WTC11 (cell line): Measurements from ENCODE around the gene IQSEC1. TPM values are rescaled to one million over a fixed set of nuclear protein-coding genes. Genes with fewer than 3 reads are reported as not detected.

ENCODE experiments used
- ATAC-seq: fragments of 200-7000 bp; cut with Tn5 transposase; 2 replicates; pipeline ENCODE4 v1.10.0; 2021; ENCODE audit warnings: mild to moderate bottlenecking, moderate library complexity
- CTCF ChIA-PET: fragments of 300-600 bp; sonication (Branson Sonifier 250); formaldehyde crosslinking; loops from one replicate; lab custom pipeline; 2021; ENCODE audit warnings: antibody characterized with exemption; lab: Charles Lee
- POLR2A ChIA-PET: fragments of 350-600 bp; sonication (Branson Sonifier 250); formaldehyde crosslinking; loops from one replicate; lab custom pipeline; 2021; ENCODE audit warnings: antibody characterized with exemption; lab: Charles Lee
- DNase-seq: peaks from one replicate; pipeline ENCODE4 v3.0.0; 2021; ENCODE audit warnings: low spot score
- H3K27ac Mint-ChIP-seq: 2 replicates; pipeline ENCODE4 v1.8.0; 2021; ENCODE audit warnings: mixed read lengths
- H3K27me3 Mint-ChIP-seq: 2 replicates; pipeline ENCODE4 v1.8.0; 2021; ENCODE audit warnings: low read depth, mild to moderate bottlenecking, moderate library complexity, mixed read lengths
- H3K36me3 Mint-ChIP-seq: 2 replicates; pipeline ENCODE4 v1.8.0; 2021; ENCODE audit warnings: mixed read lengths
- H3K4me1 Mint-ChIP-seq: 2 replicates; pipeline ENCODE4 v1.8.0; 2022; ENCODE audit warnings: mixed read lengths
- H3K4me3 Mint-ChIP-seq: 2 replicates; pipeline ENCODE4 v1.8.0; 2021; ENCODE audit warnings: mild to moderate bottlenecking, moderate library complexity, mixed read lengths
- H3K9me3 Mint-ChIP-seq: 2 replicates; pipeline ENCODE4 v1.8.0; 2021; ENCODE audit warnings: mixed read lengths
- ESRRA ChIP-seq: sonication (generic); formaldehyde crosslinking; IDR thresholded peaks from 2 replicates; pipeline ENCODE4 v1.8.1; 2022; ENCODE audit warnings: mild to moderate bottlenecking, missing genetic modification reagents, borderline replicate concordance
- KAT7 ChIP-seq: sonication (generic); formaldehyde crosslinking; IDR thresholded peaks from 2 replicates; pipeline ENCODE4 v1.8.1; 2023; ENCODE audit warnings: missing genetic modification reagents, mild to moderate bottlenecking, borderline replicate concordance
- MYBL2 ChIP-seq: sonication (generic); formaldehyde crosslinking; IDR thresholded peaks from 2 replicates; pipeline ENCODE4 v1.8.1; 2023; ENCODE audit warnings: mild to moderate bottlenecking, moderate library complexity, missing genetic modification reagents
- NFATC4 ChIP-seq: fragments of 250-450 bp; sonication (Bioruptor Pico); IDR thresholded peaks from 2 replicates; pipeline ENCODE4 v1.9.0; 2021; ENCODE audit warnings: mild to moderate bottlenecking
- NFYB ChIP-seq: sonication (generic); formaldehyde crosslinking; conservative IDR thresholded peaks from 2 replicates; pipeline ENCODE4 v1.8.0; 2022; ENCODE audit warnings: low read depth, missing genetic modification reagents
- NR1H2 ChIP-seq: sonication (generic); formaldehyde crosslinking; IDR thresholded peaks from 2 replicates; pipeline ENCODE4 v1.9.0; 2021; ENCODE audit warnings: mild to moderate bottlenecking, moderate library complexity, missing genetic modification reagents
- NR2C2 ChIP-seq: sonication (generic); formaldehyde crosslinking; IDR thresholded peaks from 2 replicates; pipeline ENCODE4 v1.8.0; 2022; ENCODE audit warnings: mild to moderate bottlenecking, missing genetic modification reagents
- RELA ChIP-seq: sonication (generic); formaldehyde crosslinking; IDR thresholded peaks from 2 replicates; pipeline ENCODE4 v1.8.1; 2022; ENCODE audit warnings: missing genetic modification reagents, mild to moderate bottlenecking, borderline replicate concordance
- SP1 ChIP-seq: sonication (generic); formaldehyde crosslinking; conservative IDR thresholded peaks from 2 replicates; pipeline ENCODE4 v1.8.1; 2022; ENCODE audit warnings: missing genetic modification reagents
- TP53 ChIP-seq: sonication (generic); formaldehyde crosslinking; IDR thresholded peaks from 2 replicates; pipeline ENCODE4 v1.8.1; 2023; ENCODE audit warnings: mild to moderate bottlenecking, missing genetic modification reagents
- ZNF138 ChIP-seq: sonication (generic); formaldehyde crosslinking; conservative IDR thresholded peaks from 2 replicates; pipeline ENCODE4 v1.8.1; 2022; ENCODE audit warnings: mild to moderate bottlenecking, moderate library complexity, missing genetic modification reagents
- ZNF232 ChIP-seq: sonication (generic); formaldehyde crosslinking; IDR thresholded peaks from 2 replicates; pipeline ENCODE4 v1.8.0; 2022; ENCODE audit warnings: mild to moderate bottlenecking, missing genetic modification reagents
- ZNF396 ChIP-seq: fragments of 250-450 bp; sonication (Bioruptor Pico); IDR thresholded peaks from 2 replicates; pipeline ENCODE4 v1.8.0; 2021; ENCODE audit warnings: mild to moderate bottlenecking, moderate library complexity, borderline replicate concordance
- total RNA-seq: library from RNA; stranded (reverse); gene quantifications from 3 replicates; pipeline ENCODE4 v1.2.3, GENCODE V29; 2021
- TF ChIP-seq, protein P1 (sequence below): fragments of 250-450 bp; sonication (Bioruptor Pico); IDR thresholded peaks from 2 replicates; pipeline ENCODE4 v2.1.2; 2022; ENCODE audit warnings: mild to moderate bottlenecking, moderate library complexity
- TF ChIP-seq, protein P2 (sequence below): sonication (generic); formaldehyde crosslinking; IDR thresholded peaks from 2 replicates; pipeline ENCODE4 v1.8.0; 2023; ENCODE audit warnings: missing genetic modification reagents, mild to moderate bottlenecking, borderline replicate concordance
- TF ChIP-seq, protein P3 (sequence below): fragments of 250-450 bp; sonication (Bioruptor Pico); conservative IDR thresholded peaks from 2 replicates; pipeline ENCODE4 v1.9.0; 2021; ENCODE audit warnings: mild to moderate bottlenecking
- TF ChIP-seq, protein P4 (sequence below): sonication (generic); formaldehyde crosslinking; IDR thresholded peaks from 2 replicates; pipeline ENCODE4 v1.8.0; 2022; ENCODE audit warnings: missing genetic modification reagents
- TF ChIP-seq, protein P5 (sequence below): sonication (generic); formaldehyde crosslinking; IDR thresholded peaks from 2 replicates; pipeline ENCODE4 v1.8.1; 2023; ENCODE audit warnings: mild to moderate bottlenecking, missing genetic modification reagents, moderate library complexity
- TF ChIP-seq, protein P6 (sequence below): sonication (generic); formaldehyde crosslinking; IDR thresholded peaks from 2 replicates; pipeline ENCODE4 v1.8.1; 2023; ENCODE audit warnings: mild to moderate bottlenecking, missing genetic modification reagents

Gene IQSEC1
- total RNA-seq, 1 experiment from 2014 or later = 35.0 TPM

DNA sequence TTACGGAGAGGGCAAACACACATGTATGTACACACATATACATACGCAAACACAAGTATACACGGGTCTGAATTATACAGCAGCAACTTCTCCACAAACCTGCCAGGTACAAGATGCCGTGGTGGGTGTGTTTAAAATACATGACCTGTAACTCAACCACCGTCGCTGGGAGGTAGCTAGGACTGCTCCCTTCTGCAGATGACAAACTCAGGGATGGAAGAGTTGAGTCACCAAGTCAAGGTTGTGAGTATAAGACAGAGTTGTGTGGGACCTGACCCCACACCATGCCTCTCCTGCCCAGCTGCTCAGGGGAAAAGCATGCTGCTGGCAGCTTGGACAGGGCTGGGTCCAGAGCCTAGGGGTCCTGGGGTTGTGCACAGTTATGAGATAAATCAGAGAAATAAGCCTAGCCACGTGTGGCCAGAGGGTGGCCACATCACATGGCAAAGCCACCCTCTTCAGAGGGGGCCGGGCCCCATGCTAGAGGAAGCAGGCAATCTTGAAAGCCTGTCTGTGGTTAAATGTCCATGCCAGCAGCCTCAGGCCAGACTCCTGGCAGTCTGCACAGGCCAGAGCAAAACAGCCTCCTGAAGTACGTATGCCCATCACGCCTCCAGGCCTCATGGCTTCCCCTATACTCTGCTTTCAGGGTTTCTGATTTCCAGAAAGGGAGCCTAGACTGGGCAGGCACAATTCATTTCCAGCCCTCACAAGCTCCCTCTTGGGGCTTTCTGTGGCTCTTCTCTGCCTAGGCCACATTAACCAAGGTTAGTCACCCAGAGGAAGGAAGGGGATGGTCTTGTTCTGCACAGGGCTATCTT is 124.1 kb downstream of the IQSEC1 start:
- ATAC-seq (peak; percentile 15; the same call in 1 of the 2 replicates), DNase-seq (no peak)
- H3K27me3 Mint-ChIP-seq = no peaks in the 10 kb centered on the region
- TF ChIP-seq, protein P1, sequence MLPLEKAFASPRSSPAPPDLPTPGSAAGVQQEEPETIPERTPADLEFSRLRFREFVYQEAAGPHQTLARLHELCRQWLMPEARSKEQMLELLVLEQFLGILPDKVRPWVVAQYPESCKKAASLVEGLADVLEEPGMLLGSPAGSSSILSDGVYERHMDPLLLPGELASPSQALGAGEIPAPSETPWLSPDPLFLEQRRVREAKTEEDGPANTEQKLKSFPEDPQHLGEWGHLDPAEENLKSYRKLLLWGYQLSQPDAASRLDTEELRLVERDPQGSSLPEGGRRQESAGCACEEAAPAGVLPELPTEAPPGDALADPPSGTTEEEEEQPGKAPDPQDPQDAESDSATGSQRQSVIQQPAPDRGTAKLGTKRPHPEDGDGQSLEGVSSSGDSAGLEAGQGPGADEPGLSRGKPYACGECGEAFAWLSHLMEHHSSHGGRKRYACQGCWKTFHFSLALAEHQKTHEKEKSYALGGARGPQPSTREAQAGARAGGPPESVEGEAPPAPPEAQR (CRISPR knock-in tag) = no peak
- TF ChIP-seq ZNF232 (no peak), ZNF396 (CRISPR knock-in tag) (no peak), MYBL2 (CRISPR knock-in tag) (no peak), NFYB (CRISPR knock-in tag) (no peak), KAT7 (CRISPR knock-in tag) (no peak), TP53 (CRISPR knock-in tag) (no peak), NFATC4 (CRISPR knock-in tag) (no peak), SP1 (CRISPR knock-in tag) (no peak), NR1H2 (CRISPR knock-in tag) (no peak), ZNF138 (CRISPR knock-in tag) (no peak), NR2C2 (CRISPR knock-in tag) (no peak), RELA (CRISPR knock-in tag) (no peak), ESRRA (CRISPR knock-in tag) (no peak)
- TF ChIP-seq, protein P2, sequence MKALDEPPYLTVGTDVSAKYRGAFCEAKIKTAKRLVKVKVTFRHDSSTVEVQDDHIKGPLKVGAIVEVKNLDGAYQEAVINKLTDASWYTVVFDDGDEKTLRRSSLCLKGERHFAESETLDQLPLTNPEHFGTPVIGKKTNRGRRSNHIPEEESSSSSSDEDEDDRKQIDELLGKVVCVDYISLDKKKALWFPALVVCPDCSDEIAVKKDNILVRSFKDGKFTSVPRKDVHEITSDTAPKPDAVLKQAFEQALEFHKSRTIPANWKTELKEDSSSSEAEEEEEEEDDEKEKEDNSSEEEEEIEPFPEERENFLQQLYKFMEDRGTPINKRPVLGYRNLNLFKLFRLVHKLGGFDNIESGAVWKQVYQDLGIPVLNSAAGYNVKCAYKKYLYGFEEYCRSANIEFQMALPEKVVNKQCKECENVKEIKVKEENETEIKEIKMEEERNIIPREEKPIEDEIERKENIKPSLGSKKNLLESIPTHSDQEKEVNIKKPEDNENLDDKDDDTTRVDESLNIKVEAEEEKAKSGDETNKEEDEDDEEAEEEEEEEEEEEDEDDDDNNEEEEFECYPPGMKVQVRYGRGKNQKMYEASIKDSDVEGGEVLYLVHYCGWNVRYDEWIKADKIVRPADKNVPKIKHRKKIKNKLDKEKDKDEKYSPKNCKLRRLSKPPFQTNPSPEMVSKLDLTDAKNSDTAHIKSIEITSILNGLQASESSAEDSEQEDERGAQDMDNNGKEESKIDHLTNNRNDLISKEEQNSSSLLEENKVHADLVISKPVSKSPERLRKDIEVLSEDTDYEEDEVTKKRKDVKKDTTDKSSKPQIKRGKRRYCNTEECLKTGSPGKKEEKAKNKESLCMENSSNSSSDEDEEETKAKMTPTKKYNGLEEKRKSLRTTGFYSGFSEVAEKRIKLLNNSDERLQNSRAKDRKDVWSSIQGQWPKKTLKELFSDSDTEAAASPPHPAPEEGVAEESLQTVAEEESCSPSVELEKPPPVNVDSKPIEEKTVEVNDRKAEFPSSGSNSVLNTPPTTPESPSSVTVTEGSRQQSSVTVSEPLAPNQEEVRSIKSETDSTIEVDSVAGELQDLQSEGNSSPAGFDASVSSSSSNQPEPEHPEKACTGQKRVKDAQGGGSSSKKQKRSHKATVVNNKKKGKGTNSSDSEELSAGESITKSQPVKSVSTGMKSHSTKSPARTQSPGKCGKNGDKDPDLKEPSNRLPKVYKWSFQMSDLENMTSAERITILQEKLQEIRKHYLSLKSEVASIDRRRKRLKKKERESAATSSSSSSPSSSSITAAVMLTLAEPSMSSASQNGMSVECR = no peak
- TF ChIP-seq, protein P3, sequence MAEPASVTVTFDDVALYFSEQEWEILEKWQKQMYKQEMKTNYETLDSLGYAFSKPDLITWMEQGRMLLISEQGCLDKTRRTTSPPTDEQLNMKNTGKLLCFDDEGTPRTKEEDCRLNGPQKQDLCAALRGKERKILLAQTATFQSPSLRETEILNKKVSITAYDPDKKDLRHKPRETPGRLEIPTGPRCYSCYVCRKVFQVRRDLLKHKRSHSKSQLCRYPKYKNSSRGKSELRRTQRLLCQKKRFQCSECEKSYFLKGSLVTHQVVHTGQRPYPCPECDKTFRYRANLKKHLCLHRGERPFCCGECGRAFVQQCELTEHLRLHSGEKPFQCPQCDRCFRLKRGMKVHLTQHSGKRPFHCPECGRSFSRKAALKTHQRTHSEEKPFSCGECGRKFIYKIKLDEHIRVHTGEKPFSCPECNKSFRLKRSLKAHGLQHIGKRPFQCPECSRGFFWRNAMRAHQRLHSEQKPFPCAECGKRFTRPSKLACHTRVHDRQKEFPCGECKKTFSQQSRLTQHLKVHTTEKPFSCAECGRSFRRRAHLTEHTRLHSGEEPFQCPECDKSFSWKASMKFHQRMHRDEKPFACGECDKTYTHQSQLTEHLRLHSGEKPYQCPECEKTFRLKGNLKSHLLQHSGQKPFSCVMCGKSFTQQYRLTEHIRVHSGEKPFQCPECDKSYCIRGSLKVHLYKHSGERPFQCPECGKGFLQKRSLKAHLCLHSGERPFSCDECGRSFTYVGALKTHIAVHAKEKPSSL (CRISPR knock-in tag) = no peak
- TF ChIP-seq, protein P4, sequence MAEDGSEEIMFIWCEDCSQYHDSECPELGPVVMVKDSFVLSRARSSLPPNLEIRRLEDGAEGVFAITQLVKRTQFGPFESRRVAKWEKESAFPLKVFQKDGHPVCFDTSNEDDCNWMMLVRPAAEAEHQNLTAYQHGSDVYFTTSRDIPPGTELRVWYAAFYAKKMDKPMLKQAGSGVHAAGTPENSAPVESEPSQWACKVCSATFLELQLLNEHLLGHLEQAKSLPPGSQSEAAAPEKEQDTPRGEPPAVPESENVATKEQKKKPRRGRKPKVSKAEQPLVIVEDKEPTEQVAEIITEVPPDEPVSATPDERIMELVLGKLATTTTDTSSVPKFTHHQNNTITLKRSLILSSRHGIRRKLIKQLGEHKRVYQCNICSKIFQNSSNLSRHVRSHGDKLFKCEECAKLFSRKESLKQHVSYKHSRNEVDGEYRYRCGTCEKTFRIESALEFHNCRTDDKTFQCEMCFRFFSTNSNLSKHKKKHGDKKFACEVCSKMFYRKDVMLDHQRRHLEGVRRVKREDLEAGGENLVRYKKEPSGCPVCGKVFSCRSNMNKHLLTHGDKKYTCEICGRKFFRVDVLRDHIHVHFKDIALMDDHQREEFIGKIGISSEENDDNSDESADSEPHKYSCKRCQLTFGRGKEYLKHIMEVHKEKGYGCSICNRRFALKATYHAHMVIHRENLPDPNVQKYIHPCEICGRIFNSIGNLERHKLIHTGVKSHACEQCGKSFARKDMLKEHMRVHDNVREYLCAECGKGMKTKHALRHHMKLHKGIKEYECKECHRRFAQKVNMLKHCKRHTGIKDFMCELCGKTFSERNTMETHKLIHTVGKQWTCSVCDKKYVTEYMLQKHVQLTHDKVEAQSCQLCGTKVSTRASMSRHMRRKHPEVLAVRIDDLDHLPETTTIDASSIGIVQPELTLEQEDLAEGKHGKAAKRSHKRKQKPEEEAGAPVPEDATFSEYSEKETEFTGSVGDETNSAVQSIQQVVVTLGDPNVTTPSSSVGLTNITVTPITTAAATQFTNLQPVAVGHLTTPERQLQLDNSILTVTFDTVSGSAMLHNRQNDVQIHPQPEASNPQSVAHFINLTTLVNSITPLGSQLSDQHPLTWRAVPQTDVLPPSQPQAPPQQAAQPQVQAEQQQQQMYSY (CRISPR knock-in tag) = no peak
- TF ChIP-seq, protein P5, sequence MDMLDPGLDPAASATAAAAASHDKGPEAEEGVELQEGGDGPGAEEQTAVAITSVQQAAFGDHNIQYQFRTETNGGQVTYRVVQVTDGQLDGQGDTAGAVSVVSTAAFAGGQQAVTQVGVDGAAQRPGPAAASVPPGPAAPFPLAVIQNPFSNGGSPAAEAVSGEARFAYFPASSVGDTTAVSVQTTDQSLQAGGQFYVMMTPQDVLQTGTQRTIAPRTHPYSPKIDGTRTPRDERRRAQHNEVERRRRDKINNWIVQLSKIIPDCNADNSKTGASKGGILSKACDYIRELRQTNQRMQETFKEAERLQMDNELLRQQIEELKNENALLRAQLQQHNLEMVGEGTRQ (CRISPR knock-in tag) = no peak
- TF ChIP-seq, protein P6, sequence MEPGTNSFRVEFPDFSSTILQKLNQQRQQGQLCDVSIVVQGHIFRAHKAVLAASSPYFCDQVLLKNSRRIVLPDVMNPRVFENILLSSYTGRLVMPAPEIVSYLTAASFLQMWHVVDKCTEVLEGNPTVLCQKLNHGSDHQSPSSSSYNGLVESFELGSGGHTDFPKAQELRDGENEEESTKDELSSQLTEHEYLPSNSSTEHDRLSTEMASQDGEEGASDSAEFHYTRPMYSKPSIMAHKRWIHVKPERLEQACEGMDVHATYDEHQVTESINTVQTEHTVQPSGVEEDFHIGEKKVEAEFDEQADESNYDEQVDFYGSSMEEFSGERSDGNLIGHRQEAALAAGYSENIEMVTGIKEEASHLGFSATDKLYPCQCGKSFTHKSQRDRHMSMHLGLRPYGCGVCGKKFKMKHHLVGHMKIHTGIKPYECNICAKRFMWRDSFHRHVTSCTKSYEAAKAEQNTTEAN (CRISPR knock-in tag) = no peak
- CTCF ChIA-PET = interaction anchor here (1.1 to 3.0 kb wide), 3 partner anchors 30 to 46 kb away, joined by 4 to 11 read pairs (median 4); no protein-coding TSS in a partner anchor
- no peak overlapping the region for H3K4me3 Mint-ChIP-seq
- H3K27ac Mint-ChIP-seq = no peak overlapping the region
- H3K36me3 Mint-ChIP-seq = no peaks in the 10 kb centered on the region
- H3K4me1 Mint-ChIP-seq = peaks cover 12% of the 10 kb centered on the region
- POLR2A ChIA-PET = no interaction called here
- H3K9me3 Mint-ChIP-seq = no peaks in the 10 kb centered on the region
